ENCODE results near the gene SLC22A23.
"Not testable (repeated sequence)": the region's sequence is repeated elsewhere in the genome, so short reads cannot be mapped to it uniquely, and the experiment has no call there.

Gene SLC22A23

GRCh38 chr6:3389390-3390167 lies 67.3 kb downstream of the SLC22A23 start:
- peak in 34 of 58 donors; percentile 29 to 82 (median 51) for DNase-seq

DNA sequence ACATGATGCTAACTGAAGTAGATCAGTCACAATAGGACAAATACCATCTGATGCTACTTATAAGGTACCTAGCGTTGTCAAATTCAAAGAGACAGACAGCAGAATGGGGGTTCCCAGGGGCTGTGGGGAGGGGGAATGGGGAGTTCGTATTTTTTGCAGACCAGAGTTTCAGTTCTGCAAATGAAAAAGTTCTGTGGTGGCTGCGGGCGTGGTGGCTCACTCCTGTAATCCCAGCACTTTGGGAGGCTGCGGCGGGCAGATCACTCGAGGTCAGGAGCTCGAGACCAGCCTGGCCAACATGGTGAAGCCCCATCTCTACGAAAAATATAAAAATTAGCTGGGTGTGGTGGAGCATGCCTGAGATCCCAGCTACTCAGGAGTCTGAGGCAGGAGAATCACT lies 68.1 kb downstream of the SLC22A23 start:
- DNase-seq: no peak

GRCh38 chr6:3386374-3386857 lies 70.4 kb downstream of the SLC22A23 start:
- peak in 57 of 58 donors; percentile 52 to 97 (median 86) for DNase-seq

DNA sequence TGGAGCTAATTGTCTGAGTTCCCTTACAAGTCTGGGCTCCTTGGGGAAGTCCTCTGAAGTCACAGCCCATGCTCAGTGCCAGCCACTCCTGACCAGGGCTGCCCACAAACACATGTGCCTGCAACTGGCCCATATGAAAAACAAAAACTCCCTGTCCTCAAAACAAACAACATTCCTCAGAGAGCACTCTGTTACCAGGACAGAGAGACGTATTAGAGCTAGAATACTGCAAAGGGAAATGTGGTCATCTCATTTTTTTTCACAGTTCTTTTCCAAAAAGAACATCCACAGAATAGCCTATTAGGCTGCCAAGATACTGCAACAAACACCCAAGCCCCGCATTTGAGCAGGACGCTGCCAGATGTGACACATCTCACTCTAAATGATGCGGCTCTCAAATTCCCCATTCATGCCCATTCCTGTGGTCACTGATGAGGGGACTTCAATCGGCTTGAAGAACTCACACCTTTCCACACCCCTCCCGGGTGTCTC lies 71.1 kb downstream of the SLC22A23 start:
- peak in 52 of 58 donors; percentile 10 to 95 (median 74) for DNase-seq

DNA sequence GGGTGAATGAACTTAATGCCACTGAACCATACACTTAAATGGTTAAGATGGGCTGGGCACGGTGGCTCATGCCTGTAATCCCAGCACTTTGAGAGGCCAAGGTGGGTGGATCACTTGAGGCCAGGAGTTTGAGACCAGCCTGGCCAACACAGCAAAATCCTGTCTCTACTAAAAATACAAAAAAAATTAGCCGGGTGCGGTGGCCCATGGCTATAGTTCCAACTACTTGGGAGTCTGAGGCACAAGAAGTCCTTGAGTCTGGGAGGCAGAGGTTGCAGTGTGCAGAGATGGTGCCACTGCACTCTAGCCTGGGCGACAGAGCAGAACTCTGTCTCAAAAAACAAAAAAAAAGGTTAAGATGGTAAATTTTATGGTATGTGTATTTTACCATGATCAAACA lies 71.7 kb downstream of the SLC22A23 start:
- not testable (repeated sequence) for DNase-seq

DNA sequence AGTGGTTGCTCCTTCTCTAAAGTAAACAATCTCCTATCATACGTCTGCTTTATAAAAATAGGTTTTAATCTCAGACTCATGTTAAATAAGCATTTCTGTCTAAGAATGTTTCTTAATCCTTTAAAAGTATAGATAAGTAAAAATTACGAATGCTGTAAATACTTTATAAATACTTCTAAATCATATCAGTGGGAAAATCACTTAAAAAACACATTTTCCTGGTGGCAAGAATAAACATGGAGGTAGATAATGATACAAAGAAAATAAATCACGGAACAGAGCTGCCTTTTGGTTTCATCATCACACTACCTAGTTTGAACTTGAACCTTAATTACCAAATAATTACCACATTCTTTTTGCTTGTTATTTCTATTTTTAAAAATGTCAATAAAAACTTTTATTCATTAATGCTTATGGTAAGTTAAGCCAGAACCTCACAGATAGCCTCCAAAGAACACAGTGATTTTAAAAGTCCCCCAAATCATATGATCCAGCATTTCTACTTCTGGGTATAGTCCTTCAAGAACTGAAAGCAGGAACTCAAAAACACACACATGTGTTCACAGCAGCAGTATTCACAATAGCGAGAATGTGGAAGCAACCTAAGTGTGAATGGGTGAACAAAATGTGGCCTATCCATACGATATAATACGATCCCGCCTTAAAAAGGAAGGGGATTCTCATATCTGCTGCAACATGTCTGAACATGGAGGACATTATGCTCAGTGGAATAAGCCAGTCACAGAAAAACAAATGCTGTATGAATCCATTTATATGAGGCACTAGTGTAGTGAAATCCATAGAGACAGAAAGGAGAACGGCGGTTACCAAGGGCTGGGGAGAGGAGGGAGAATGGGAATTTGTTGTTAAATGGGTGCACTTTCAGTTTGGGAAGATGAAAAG lies 72.4 kb downstream of the SLC22A23 start:
- DNase-seq: no peak

DNA sequence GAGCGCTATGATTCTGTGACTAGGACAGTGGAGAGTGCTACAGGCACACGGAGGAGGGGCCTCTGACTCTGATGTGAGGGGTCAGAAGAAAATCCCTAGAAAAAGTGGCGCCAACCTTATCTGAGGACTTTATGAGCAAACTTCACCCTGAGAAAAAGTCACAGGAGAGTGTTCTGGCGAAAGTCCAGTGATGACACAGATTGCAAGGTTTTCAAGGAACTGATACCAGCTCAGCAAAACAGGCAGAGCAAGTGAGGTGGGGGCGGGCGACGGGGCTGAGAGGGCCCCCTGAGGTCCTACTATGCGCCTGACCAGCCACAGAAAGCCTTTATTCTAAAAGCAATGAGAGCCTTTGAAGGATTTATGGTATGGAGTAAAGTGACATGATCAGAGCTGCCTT lies 73.3 kb downstream of the SLC22A23 start:
- peak in 4 of 58 donors; percentile 16 to 33 (median 26) for DNase-seq

GRCh38 chr6:3382326-3383279 lies 74.2 kb downstream of the SLC22A23 start:
- no peak for DNase-seq

- peak in 53 of 58 donors; percentile 34 to 87 (median 72) for DNase-seq
These were observed 75.5 kb downstream of the SLC22A23 start for GRCh38 chr6:3381233-3381921.

DNA sequence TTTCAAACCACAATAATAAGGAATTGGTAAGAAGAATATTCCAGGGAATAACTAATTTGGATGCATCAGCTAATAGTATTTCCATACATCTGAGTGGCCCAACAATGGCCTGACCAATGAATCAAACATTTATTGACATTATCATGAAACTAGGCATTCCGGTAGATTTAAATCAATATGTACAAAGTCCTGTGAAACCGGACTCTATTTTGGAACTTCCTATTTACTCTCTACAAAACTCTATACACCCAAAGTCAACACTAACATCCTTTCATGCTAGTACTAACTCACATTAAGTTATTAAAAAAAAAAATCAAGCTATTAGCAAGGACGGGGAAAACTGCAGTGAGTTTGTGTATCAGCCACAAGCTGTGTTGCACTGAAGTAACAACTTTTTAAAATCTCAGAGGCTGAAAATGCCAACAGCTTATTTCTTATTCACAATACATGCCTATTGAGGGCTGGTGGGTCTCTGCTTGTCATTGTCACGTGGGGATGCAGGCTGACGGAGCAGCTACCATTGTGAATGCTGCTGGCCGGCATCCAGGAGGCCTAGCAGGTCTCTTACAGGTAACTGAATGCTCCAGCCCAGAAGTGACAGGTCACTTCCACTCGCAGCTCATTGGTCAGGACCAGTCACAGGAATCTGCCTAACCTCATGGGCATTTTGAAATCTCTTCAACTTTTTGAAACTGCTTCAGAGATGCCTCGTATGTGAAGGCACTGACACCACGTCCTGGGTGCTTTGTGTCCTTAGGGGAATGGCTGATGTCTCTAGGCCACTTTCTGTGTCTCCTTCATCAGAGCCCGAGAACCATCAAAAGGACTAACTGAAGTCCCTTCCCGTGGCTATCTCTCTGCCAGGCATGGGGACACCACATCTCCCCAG lies 76.3 kb downstream of the SLC22A23 start:
- DNase-seq: peak in 5 of 58 donors; percentile 11 to 65 (median 23)

DNA sequence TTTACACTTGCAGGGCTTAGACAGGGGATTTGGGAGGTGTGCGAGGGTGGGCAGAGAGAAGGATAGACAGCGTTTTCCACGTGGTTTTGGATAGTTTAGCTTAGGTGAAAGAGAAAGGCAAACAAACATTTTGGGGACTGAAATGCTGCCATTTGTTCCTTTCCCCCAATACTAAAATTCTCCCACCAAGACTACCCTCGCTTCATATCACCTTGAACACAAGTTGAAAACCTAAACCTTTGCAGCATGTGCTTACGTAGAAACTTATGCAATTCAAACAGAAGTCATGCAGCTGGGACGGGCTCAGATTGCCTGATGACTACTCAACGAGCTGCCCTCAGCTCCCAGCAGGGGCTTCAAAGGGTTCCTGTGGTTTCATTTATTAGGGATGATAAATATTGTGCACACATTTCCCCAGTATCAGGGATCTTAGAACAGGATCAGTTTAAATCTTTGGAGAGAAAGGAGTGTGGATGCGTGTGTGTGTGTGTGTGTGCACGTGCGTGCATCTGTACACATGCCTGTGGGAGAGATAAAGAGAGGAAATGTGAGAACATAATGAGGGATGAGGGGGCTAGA lies 77.3 kb downstream of the SLC22A23 start:
- no peak for DNase-seq

DNA sequence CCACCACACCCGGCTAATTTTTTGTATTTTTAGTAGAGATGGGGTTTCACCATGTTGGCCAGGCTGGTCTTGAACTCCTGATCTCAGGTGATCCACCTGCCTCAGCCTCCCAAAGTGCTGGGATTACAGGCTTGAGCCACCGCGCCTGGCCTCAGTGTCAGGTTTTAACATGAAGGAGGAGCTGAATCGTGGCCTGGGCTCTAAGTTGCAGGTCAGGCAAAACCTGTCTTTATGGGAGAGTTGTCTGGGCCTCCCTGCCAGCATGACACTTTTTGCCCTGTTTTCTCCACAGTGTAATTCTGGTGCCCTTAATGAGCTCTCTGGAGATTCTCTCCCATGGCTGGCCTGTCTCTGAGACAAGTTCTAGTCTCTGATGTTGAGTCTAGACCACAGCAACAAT lies 78.0 kb downstream of the SLC22A23 start:
- DNase-seq: not testable (repeated sequence)

DNA sequence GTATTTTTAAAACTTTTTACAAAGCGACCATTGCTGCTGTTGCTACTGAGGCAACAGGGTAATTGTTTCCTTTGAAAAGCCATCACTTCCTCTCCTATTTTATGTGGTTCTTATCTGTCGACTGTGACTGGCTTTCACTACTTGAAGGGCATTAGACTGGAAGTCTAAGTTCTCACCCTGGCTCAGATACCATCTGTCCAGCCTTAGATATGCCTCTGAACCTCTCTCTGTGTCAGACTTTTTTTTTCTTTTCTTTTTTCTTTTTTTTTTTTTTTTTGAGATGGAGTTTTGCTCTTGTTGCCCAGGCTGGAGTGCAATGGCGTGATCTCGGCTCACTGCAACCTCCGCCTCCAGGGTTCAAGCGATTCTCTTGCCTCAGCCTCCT lies 78.5 kb downstream of the SLC22A23 start:
- DNase-seq: not testable (repeated sequence)

- peak in 2 of 58 donors; percentile 18 to 36 for DNase-seq
These were observed 79.1 kb downstream of the SLC22A23 start for GRCh38 chr6:3377536-3378397.

DNA sequence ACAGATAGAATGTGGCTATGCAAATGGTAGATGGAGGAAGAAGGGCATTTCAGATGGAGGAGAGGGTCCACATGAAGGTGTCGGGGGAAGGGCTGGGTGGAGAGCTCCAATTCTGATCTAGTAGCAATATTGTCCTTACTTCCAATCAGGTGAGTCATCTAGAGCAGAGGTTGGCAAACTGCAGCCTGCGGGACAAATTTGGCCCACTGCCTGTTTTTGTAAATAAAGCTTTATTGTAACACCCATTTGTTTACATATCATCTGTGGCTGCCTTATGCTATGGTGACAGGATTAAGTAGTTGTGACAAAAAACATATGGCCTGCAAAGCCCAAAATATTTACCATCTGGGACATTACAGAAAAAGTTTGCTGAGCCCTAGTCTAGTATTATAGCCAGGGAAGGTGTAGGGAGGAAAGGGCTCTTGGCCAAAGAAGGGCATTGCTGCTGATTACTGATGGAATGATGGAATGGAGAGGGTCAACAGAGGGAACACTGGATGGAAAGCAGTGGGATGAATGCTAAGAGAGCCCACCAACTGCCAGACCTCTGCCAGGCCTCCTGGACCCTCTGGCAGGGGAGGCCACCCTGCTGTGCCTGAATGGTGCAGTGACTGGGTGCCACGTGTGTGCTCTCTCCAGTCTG lies 79.8 kb downstream of the SLC22A23 start:
- no peak for DNase-seq

DNA sequence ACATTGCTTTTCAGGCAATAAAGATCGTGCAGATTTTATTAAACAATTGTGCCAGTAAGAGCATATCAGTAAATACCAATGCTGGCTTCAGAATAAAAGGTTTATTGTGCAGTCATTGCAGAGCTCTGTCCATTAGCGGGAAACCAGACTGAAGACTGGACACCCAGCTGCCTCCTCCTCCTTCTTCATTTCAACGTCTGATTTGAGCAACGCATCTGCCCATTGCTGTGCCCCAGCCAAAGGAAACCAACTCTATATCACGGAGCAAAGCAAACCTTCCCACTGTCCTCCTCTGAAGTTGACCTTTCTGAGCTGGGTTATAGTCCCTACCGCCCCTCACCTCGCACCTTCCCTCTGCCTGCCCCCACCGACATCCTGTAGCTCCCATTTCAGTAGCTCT lies 80.8 kb downstream of the SLC22A23 start:
- DNase-seq: peak in 19 of 58 donors; percentile 15 to 73 (median 45)

All from anterior cingulate cortex (tissue), 58 donors.